Measurements from ENCODE around the gene ARL2.

DNA sequence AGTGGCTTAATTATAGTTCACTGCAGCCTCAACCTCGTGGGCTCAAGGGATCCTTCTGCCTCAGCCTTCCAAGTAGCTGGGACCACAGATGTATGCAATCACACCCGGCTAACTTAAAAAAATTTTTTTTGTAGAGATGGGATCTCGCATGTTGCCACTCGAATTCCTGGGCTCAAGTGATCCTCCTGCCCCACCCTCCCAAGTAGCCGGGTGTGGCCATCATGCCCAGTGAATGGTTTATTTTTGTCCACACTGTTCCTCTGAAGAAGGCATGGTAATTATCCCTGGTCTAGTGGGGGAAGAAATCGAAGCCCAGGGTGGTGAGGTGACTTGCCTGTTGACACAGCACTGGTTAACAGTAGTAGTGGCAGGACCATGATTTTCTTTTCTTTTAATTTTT is 28.9 kb downstream of the ARL2 start:
- TF ChIP-seq, protein P1, sequence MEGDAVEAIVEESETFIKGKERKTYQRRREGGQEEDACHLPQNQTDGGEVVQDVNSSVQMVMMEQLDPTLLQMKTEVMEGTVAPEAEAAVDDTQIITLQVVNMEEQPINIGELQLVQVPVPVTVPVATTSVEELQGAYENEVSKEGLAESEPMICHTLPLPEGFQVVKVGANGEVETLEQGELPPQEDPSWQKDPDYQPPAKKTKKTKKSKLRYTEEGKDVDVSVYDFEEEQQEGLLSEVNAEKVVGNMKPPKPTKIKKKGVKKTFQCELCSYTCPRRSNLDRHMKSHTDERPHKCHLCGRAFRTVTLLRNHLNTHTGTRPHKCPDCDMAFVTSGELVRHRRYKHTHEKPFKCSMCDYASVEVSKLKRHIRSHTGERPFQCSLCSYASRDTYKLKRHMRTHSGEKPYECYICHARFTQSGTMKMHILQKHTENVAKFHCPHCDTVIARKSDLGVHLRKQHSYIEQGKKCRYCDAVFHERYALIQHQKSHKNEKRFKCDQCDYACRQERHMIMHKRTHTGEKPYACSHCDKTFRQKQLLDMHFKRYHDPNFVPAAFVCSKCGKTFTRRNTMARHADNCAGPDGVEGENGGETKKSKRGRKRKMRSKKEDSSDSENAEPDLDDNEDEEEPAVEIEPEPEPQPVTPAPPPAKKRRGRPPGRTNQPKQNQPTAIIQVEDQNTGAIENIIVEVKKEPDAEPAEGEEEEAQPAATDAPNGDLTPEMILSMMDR (IDR thresholded peaks at IDR 0.05; ENCODE audit: low read depth, low read length), result no peak
- no peak for TF ChIP-seq EZH2phosphoT487 (IDR thresholded peaks at IDR 0.05; ENCODE audit: low read depth)

Measured in OCI-LY3 (cell line).